H1 (cell line): ENCODE measurements around the gene GNG7. TPM values are rescaled to one million over a fixed set of nuclear protein-coding genes. Genes with fewer than 3 reads are reported as not detected.
A peak's percentile ranks its signal among the peaks of the same experiment; 100 is the strongest.

ENCODE experiments used
- CTCF ChIA-PET: fragments of 300-600 bp; sonication (Branson Sonifier 250); formaldehyde crosslinking; loops from one replicate; lab custom pipeline; 2021; ENCODE audit not compliant: partially characterized antibody; lab: Charles Lee
- POLR2A ChIA-PET: fragments of 300-600 bp; sonication (Branson Sonifier 250); formaldehyde crosslinking; loops from one replicate; lab custom pipeline; 2021; ENCODE audit warnings: inconsistent platforms; ENCODE audit not compliant: partially characterized antibody; lab: Charles Lee
- DNase-seq, 2 experiments: peaks; one replicate each; pipeline versions ENCODE4 v3.0.0 to v3.0.0-alpha.2; 2010 to 2022; ENCODE audit warnings: low spot score in 2 of 2, low read depth in 1 of 2, mixed read lengths in 1 of 2
- FAIRE-seq: peaks from 2 replicates; lab custom pipeline; 2011; peaks lifted over from hg19 to GRCh38; lab: Jason Lieb, UNC
- H2AFZ ChIP-seq: 2 replicates; pipeline ENCODE4 v1.8.1; 2012; ENCODE audit warnings: low read length, inconsistent platforms
- H2AK5ac ChIP-seq: 2 replicates; pipeline ENCODE4 v1.6.1; 2013; ENCODE audit warnings: low read depth, low read length
- H2BK120ac ChIP-seq: replicated peaks from 2 replicates; pipeline ENCODE3; 2013; ENCODE audit warnings: low read depth, low read length, inconsistent platforms
- H2BK12ac ChIP-seq: 2 replicates; pipeline ENCODE4 v1.6.1; 2013; ENCODE audit warnings: low read depth, low read length
- H2BK15ac ChIP-seq: 2 replicates; pipeline ENCODE4 v1.6.1; 2013; ENCODE audit warnings: low read length
- H2BK20ac ChIP-seq: 2 replicates; pipeline ENCODE4 v1.6.1; 2013; ENCODE audit warnings: low read length
- H2BK5ac ChIP-seq: 2 replicates; pipeline ENCODE4 v1.6.1; 2013; ENCODE audit warnings: low read depth, low read length
- H3K14ac ChIP-seq: 2 replicates; pipeline ENCODE4 v1.6.1; 2013; ENCODE audit warnings: inconsistent platforms; ENCODE audit not compliant: insufficient read length
- H3K18ac ChIP-seq: 2 replicates; pipeline ENCODE4 v1.6.1; 2013; ENCODE audit warnings: low read length; ENCODE audit errors: extremely low read depth
- H3K23ac ChIP-seq: 2 replicates; pipeline ENCODE4 v1.6.1; 2013; ENCODE audit warnings: inconsistent platforms; ENCODE audit not compliant: insufficient read length
- H3K23me2 ChIP-seq: 2 replicates; pipeline ENCODE4 v1.6.1; 2013; ENCODE audit warnings: low read depth, low read length
- H3K27ac ChIP-seq: 2 replicates; pipeline ENCODE4 v1.6.1; 2011; ENCODE audit warnings: low read depth, low read length, inconsistent platforms
- H3K27me3 ChIP-seq, 4 experiments: replicated peaks in 1 of 4; 1 replicate in 1 of 4; 2 replicates in 3 of 4; pipeline versions ENCODE4 v1.6.1 to v1.8.1; 2011 to 2013; ENCODE audit warnings: low read length in 3 of 4, mild to moderate bottlenecking in 3 of 4, inconsistent platforms in 2 of 4, mixed read lengths in 2 of 4, moderate library complexity in 1 of 4; ENCODE audit not compliant: control insufficient read depth in 3 of 4, insufficient read depth in 3 of 4; ENCODE audit errors: extremely low read depth in 1 of 4
- H3K36me3 ChIP-seq, 4 experiments: 2 replicates each; pipeline versions ENCODE4 v1.6.1 to v1.8.1; 2011 to 2013; ENCODE audit warnings: mild to moderate bottlenecking in 4 of 4, low read length in 3 of 4, moderate library complexity in 2 of 4, control low read depth in 1 of 4, inconsistent platforms in 1 of 4; ENCODE audit not compliant: insufficient read depth in 4 of 4, control insufficient read depth in 2 of 4
- H3K4ac ChIP-seq: replicated peaks from 2 replicates; pipeline ENCODE3; 2013; ENCODE audit warnings: low read length, low read depth, mixed read lengths, inconsistent platforms; ENCODE audit not compliant: insufficient read length
- H3K4me1 ChIP-seq, 4 experiments: replicated peaks in 1 of 4; 1 replicate in 1 of 4; 2 replicates in 3 of 4; pipeline versions ENCODE4 v1.6.1 to v1.8.1; 2011 to 2013; ENCODE audit warnings: low read length in 3 of 4, inconsistent platforms in 2 of 4, mixed read lengths in 1 of 4; ENCODE audit not compliant: insufficient read depth in 4 of 4, control insufficient read depth in 3 of 4
- H3K4me2 ChIP-seq, 2 experiments: 2 replicates each; pipeline versions ENCODE4 v1.6.1 to v1.8.1; 2011 to 2013; ENCODE audit warnings: low read depth in 2 of 2, low read length in 2 of 2, control low read depth in 1 of 2, inconsistent platforms in 1 of 2, mild to moderate bottlenecking in 1 of 2; ENCODE audit not compliant: insufficient read depth in 1 of 2
- H3K4me3 ChIP-seq, 4 experiments: fragments of 200-600, 300-600 bp in 1 of 4; sonication (generic), shearing (Covaris generic), sonication (Bioruptor Twin) in 1 of 4; 2 replicates each; pipeline versions ENCODE4 v1.5.1 to v1.8.1; 2011 to 2016; ENCODE audit warnings: low read length in 4 of 4, low read depth in 3 of 4, control low read depth in 2 of 4, inconsistent platforms in 2 of 4, mild to moderate bottlenecking in 2 of 4, mixed read lengths in 1 of 4, moderate library complexity in 1 of 4; ENCODE audit not compliant: insufficient read depth in 2 of 4; ENCODE audit errors: extremely low read depth in 1 of 4
- H3K56ac ChIP-seq: replicated peaks from 2 replicates; pipeline ENCODE3; 2013; ENCODE audit warnings: low read depth, mild to moderate bottlenecking, mixed read lengths, low read length, inconsistent platforms; ENCODE audit not compliant: insufficient read length
- H3K79me1 ChIP-seq: 2 replicates; pipeline ENCODE4 v1.6.1; 2013; ENCODE audit warnings: low read depth, low read length, control low read depth
- H3K79me2 ChIP-seq, 2 experiments: 2 replicates each; pipeline versions ENCODE4 v1.6.1 to v1.8.1; 2012 to 2013; ENCODE audit warnings: low read length in 2 of 2, mild to moderate bottlenecking in 2 of 2, inconsistent platforms in 1 of 2; ENCODE audit not compliant: insufficient read depth in 2 of 2, control insufficient read depth in 1 of 2
- H3K9ac ChIP-seq, 4 experiments: replicated peaks in 1 of 4; 1 replicate in 1 of 4; 2 replicates in 3 of 4; pipeline versions ENCODE4 v1.6.1 to v1.8.1; 2011 to 2013; ENCODE audit warnings: low read depth in 3 of 4, low read length in 3 of 4, control low read depth in 2 of 4, mild to moderate bottlenecking in 2 of 4, moderate library complexity in 2 of 4, inconsistent platforms in 1 of 4; ENCODE audit errors: extremely low read depth in 1 of 4
- H3K9me3 ChIP-seq, 2 experiments: 2 replicates each; pipeline versions ENCODE4 v1.6.1 to v1.8.1; 2012 to 2013; ENCODE audit warnings: mild to moderate bottlenecking in 2 of 2, moderate library complexity in 2 of 2, control low read depth in 1 of 2, inconsistent platforms in 1 of 2, low read depth in 1 of 2, low read length in 1 of 2, mixed read lengths in 1 of 2; ENCODE audit not compliant: insufficient read depth in 2 of 2
- H4K20me1 ChIP-seq, 2 experiments: replicated peaks in 1 of 2; 2 replicates each; pipeline versions ENCODE3 to v1.8.1; 2011 to 2013; ENCODE audit warnings: inconsistent platforms in 2 of 2, low read length in 2 of 2, mild to moderate bottlenecking in 1 of 2; ENCODE audit not compliant: insufficient read depth in 2 of 2, control insufficient read depth in 1 of 2
- H4K5ac ChIP-seq: 2 replicates; pipeline ENCODE4 v1.6.1; 2013; ENCODE audit warnings: low read length, low read depth, mixed read lengths, inconsistent platforms; ENCODE audit not compliant: insufficient read length
- H4K8ac ChIP-seq: 2 replicates; pipeline ENCODE4 v1.8.0; 2013; ENCODE audit warnings: mild to moderate bottlenecking, moderate library complexity, low read length, inconsistent platforms; ENCODE audit not compliant: insufficient read depth; ENCODE audit errors: extremely low read depth
- H4K91ac ChIP-seq: replicated peaks from 2 replicates; pipeline ENCODE3; 2013; ENCODE audit warnings: low read length, mixed read lengths, inconsistent platforms; ENCODE audit not compliant: insufficient read length
- FOSL1 ChIP-seq: IDR thresholded peaks from 2 replicates; pipeline ENCODE4 v1.6.1; 2011; ENCODE audit warnings: mild to moderate bottlenecking, low read depth, low read length, moderate library complexity; ENCODE audit not compliant: insufficient read depth
- KDM1A ChIP-seq: fragments of 200-600, 300-600 bp; sonication (generic); IDR thresholded peaks from 2 replicates; pipeline ENCODE4 v1.7.1; 2016; ENCODE audit warnings: mild to moderate bottlenecking, low read length, borderline replicate concordance
- TBP ChIP-seq: IDR thresholded peaks from 2 replicates; pipeline ENCODE4 v1.6.1; 2011; ENCODE audit warnings: low read depth, low read length, improper control_type of control experiment
- WGBS, 2 experiments: shearing (Covaris generic) in 1 of 2; methylation state at CpG; one replicate each; pipeline versions ENCODE4 v1.1.6 to v1.1.7; 2013 to 2015; ENCODE audit warnings: low lambda C conversion rate in 2 of 2, mixed read lengths in 2 of 2, inconsistent platforms in 1 of 2, low coverage in 1 of 2, missing lambda C conversion rate in 1 of 2; ENCODE audit not compliant: insufficient replicate concordance in 2 of 2, insufficient coverage in 1 of 2, insufficient read length in 1 of 2; ENCODE audit errors: extremely low coverage in 1 of 2, missing lambda C conversion rate in 1 of 2; 5-methylcytosine and 5-hydroxymethylcytosine counted together
- polyA plus RNA-seq, 7 experiments: library from polyadenylated mRNA; depleted of rRNA in 3 of 7; stranded (reverse) in 5 of 7; unstranded in 2 of 7; fragments of >200 nt in 5 of 7; fragments of 200-250 nt in 2 of 7; gene quantifications; 1 replicate in 5 of 7; 2 replicates in 1 of 7; 4 replicates in 1 of 7; pipeline versions ENCODE4 v1.2.1 to v1.2.3, GENCODE V29; 2011 to 2013; ENCODE audit warnings: missing spikeins in 2 of 7, mixed read lengths in 2 of 7
- total RNA-seq: library from RNA; stranded (reverse); fragmentation: NEBNext Ultra II Directional; extraction: Animal tissue kit (Norgen Biotek cat#: 25700); gene quantifications from 2 replicates; pipeline ENCODE4 v1.2.1, GENCODE V29; 2021

The GNG7 gene
- total and polyA plus RNA-seq, 2 of the 8 experiments (the other 6 are each of a cell fraction or from before 2014, with no cell fraction given) = 2.8 to 7.8 TPM

DNA sequence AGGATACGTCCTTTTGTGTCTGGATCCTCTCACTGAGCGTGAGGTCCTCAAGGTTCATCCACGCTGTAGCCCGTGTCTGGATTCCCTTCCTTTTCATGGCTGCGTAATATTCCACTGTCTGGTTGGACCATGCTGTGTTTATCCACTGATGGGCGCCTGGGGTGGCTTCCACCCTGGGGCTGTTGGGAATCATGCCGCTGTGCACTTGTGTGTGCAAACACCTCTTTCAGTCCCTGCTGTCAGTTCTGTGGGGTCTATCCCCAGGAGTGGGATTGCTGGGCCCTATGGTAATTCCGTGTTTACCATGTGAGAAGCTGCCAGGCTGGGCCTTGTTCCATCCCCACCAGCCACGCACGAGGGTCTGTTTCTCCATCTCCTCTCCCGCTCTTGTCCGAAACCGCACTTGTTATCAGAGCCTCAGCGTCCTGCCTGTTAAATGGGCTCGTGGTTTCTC is 128.0 kb downstream of the GNG7 start:
- no peak for DNase-seq
- Histone ChIP-seq H3K23ac (no peak overlapping the region), H3K4me1 (peaks cover 0 to 7% (median 4%) of the 10 kb centered on the region in 4 experiments; a peak in 4 of 7 replicates), H3K27me3 (no peaks in the 10 kb centered on the region), H4K20me1 (peaks cover 2 to 5% of the 10 kb centered on the region in 2 experiments), H3K27ac (no peak overlapping the region), H3K56ac (no peak overlapping the region), H2BK15ac (no peak overlapping the region), H4K91ac (no peak overlapping the region), H3K4me2 (no peak overlapping the region), H2AK5ac (no peak overlapping the region), H2BK5ac (no peak overlapping the region), H3K23me2 (peaks cover 3% of the 10 kb centered on the region; the same call in 1 of the 2 replicates), H2BK20ac (no peak overlapping the region), H2BK12ac (no peak overlapping the region), H3K18ac (no peak overlapping the region), H3K36me3 (no peaks in the 10 kb centered on the region), H3K14ac (no peak overlapping the region), H3K9me3 (peaks cover 0 to 8% of the 10 kb centered on the region in 2 experiments; a peak in 1 of 4 replicates), H3K79me1 (no peaks in the 10 kb centered on the region), H4K8ac (no peak overlapping the region), H3K9ac (no peak overlapping the region), H2AFZ (no peak overlapping the region), H2BK120ac (no peak overlapping the region), H3K4ac (no peak overlapping the region), H4K5ac (no peak overlapping the region), H3K79me2 (no peaks in the 10 kb centered on the region), H3K4me3 (no peak overlapping the region)
- POLR2A ChIA-PET = interaction anchor here (0.7 to 1.3 kb wide), 5 partner anchors 14 to 98 kb away, joined by 3 to 5 read pairs (median 3); no protein-coding TSS in a partner anchor
- CTCF ChIA-PET = interaction anchor here (0.7 to 0.8 kb wide), 2 partner anchors 31 to 51 kb away, joined by 3 read pairs; no protein-coding TSS in a partner anchor
- WGBS, 2 experiments = 93% methylated on average over 15 of the region's 15 CpGs; no CpG with 5 or more reads in 1 of the 2 experiments
- TF ChIP-seq TBP (no peak), FOSL1 (no peak), KDM1A (peak; percentile 70; the same call in 1 of the 2 replicates)
- no peak for FAIRE-seq
